IPS-18a (cell line): ENCODE results near the gene BCAP31.

Source experiments
- H3K27ac ChIP-seq: one replicate; pipeline ENCODE4 v1.5.1; 2013; ENCODE audit warnings: low read length
- H3K27me3 ChIP-seq: one replicate; pipeline ENCODE4 v1.6.1; 2013; ENCODE audit warnings: mild to moderate bottlenecking, low read length; ENCODE audit not compliant: control insufficient read depth, insufficient read depth
- H3K36me3 ChIP-seq: one replicate; pipeline ENCODE4 v1.6.1; 2013; ENCODE audit warnings: low read depth, low read length; ENCODE audit not compliant: control insufficient read depth
- H3K4me1 ChIP-seq: one replicate; pipeline ENCODE4 v1.6.1; 2013; ENCODE audit warnings: low read depth, low read length; ENCODE audit not compliant: control insufficient read depth
- H3K4me3 ChIP-seq: one replicate; pipeline ENCODE4 v1.5.1; 2013; ENCODE audit warnings: low read length
- H3K9ac ChIP-seq: one replicate; pipeline ENCODE4 v1.6.1; 2013; ENCODE audit warnings: mild to moderate bottlenecking, low read length, moderate library complexity
- H3K9me3 ChIP-seq: one replicate; pipeline ENCODE4 v1.6.1; 2013; ENCODE audit warnings: low read depth, low read length; ENCODE audit not compliant: control insufficient read depth

BCAP31 gene

GRCh38 chrX:153728095-153728494, 3.9 kb upstream of the BCAP31 start:
- peaks cover 10% of the 10 kb centered on the region for H3K4me1 ChIP-seq
- no peak overlapping the region for H3K9ac ChIP-seq
- H3K27me3 ChIP-seq = no peaks in the 10 kb centered on the region
- H3K27ac ChIP-seq = no peak overlapping the region
- no peak overlapping the region for H3K4me3 ChIP-seq
- no peaks in the 10 kb centered on the region for H3K36me3 ChIP-seq
- H3K9me3 ChIP-seq = peaks cover 9% of the 10 kb centered on the region

- Histone ChIP-seq H3K9ac (peak overlapping the region; percentile 28), H3K27me3 (no peaks in the 10 kb centered on the region), H3K27ac (no peak overlapping the region), H3K4me1 (peaks cover 15% of the 10 kb centered on the region), H3K9me3 (peaks cover 9% of the 10 kb centered on the region), H3K4me3 (peak overlapping the region; percentile 21), H3K36me3 (no peaks in the 10 kb centered on the region)
Measured at GRCh38 chrX:153727123-153727931, 3.1 kb upstream of the BCAP31 start.

- peak overlapping the region; percentile 21 for H3K4me3 ChIP-seq
- no peaks in the 10 kb centered on the region for H3K27me3 ChIP-seq
- H3K27ac ChIP-seq = no peak overlapping the region
- H3K4me1 ChIP-seq = peaks cover 15% of the 10 kb centered on the region
- H3K9me3 ChIP-seq = peaks cover 8% of the 10 kb centered on the region
- H3K36me3 ChIP-seq = no peaks in the 10 kb centered on the region
- peak overlapping the region; percentile 28 for H3K9ac ChIP-seq
Measured at GRCh38 chrX:153726286-153727122, 2.3 kb upstream of the BCAP31 start.

GRCh38 chrX:153725832-153726285, 1.7 kb upstream of the BCAP31 start:
- peaks cover 6% of the 10 kb centered on the region for H3K9me3 ChIP-seq
- no peak overlapping the region for H3K9ac ChIP-seq
- peaks cover 15% of the 10 kb centered on the region for H3K4me1 ChIP-seq
- H3K4me3 ChIP-seq = no peak overlapping the region
- no peak overlapping the region for H3K27ac ChIP-seq
- peaks cover 1% of the 10 kb centered on the region for H3K36me3 ChIP-seq
- no peaks in the 10 kb centered on the region for H3K27me3 ChIP-seq

- H3K36me3 ChIP-seq = peaks cover 7% of the 10 kb centered on the region
- H3K9me3 ChIP-seq = peaks cover 7% of the 10 kb centered on the region
- peak overlapping the region; percentile 40 for H3K4me3 ChIP-seq
- no peaks in the 10 kb centered on the region for H3K27me3 ChIP-seq
- peaks cover 15% of the 10 kb centered on the region for H3K4me1 ChIP-seq
- H3K27ac ChIP-seq = no peak overlapping the region
- no peak overlapping the region for H3K9ac ChIP-seq
Measured at GRCh38 chrX:153725039-153725831, 1.0 kb upstream of the BCAP31 start.

GRCh38 chrX:153723351-153724251, 586 bp downstream of the BCAP31 start:
- Histone ChIP-seq H3K36me3 (peaks cover 22% of the 10 kb centered on the region), H3K4me3 (peak overlapping the region; percentile 66), H3K9ac (peak overlapping the region; percentile 54), H3K4me1 (peaks cover 15% of the 10 kb centered on the region), H3K27ac (no peak overlapping the region), H3K27me3 (no peaks in the 10 kb centered on the region), H3K9me3 (peaks cover 6% of the 10 kb centered on the region)

- Histone ChIP-seq H3K9me3 (peaks cover 6% of the 10 kb centered on the region), H3K36me3 (peaks cover 26% of the 10 kb centered on the region), H3K27ac (no peak overlapping the region), H3K27me3 (no peaks in the 10 kb centered on the region), H3K4me3 (peak overlapping the region; percentile 66), H3K9ac (peak overlapping the region; percentile 54), H3K4me1 (peaks cover 15% of the 10 kb centered on the region)
Measured at GRCh38 chrX:153722704-153723350, 1.4 kb downstream of the BCAP31 start.

- peaks cover 36% of the 10 kb centered on the region for H3K36me3 ChIP-seq
- no peak overlapping the region for H3K9ac ChIP-seq
- H3K27ac ChIP-seq = no peak overlapping the region
- H3K4me3 ChIP-seq = no peak overlapping the region
- peaks cover 6% of the 10 kb centered on the region for H3K9me3 ChIP-seq
- no peaks in the 10 kb centered on the region for H3K27me3 ChIP-seq
- H3K4me1 ChIP-seq = peaks cover 5% of the 10 kb centered on the region
Measured at GRCh38 chrX:153719701-153720100, 4.5 kb downstream of the BCAP31 start.

- Histone ChIP-seq H3K4me1 (peaks cover 5% of the 10 kb centered on the region), H3K27me3 (no peaks in the 10 kb centered on the region), H3K36me3 (peaks cover 41% of the 10 kb centered on the region), H3K4me3 (no peak overlapping the region), H3K27ac (no peak overlapping the region), H3K9me3 (peaks cover 6% of the 10 kb centered on the region), H3K9ac (no peak overlapping the region)
Measured at GRCh38 chrX:153719238-153719637, 4.9 kb downstream of the BCAP31 start.

- Histone ChIP-seq H3K27ac (no peak overlapping the region), H3K4me1 (no peaks in the 10 kb centered on the region), H3K9ac (no peak overlapping the region), H3K9me3 (peaks cover 6% of the 10 kb centered on the region), H3K36me3 (peaks cover 48% of the 10 kb centered on the region), H3K4me3 (no peak overlapping the region), H3K27me3 (no peaks in the 10 kb centered on the region)
Measured at GRCh38 chrX:153717445-153717844, 6.7 kb downstream of the BCAP31 start.
